Neural crest cell (in vitro differentiated cells): ENCODE data around the gene KIF2B. TPM values are rescaled to one million over a fixed set of nuclear protein-coding genes. Genes with fewer than 3 reads are reported as not detected.

Experiments used
- DNase-seq: peaks from one replicate; pipeline ENCODE4 v3.0.0; 2021; ENCODE audit warnings: low read depth, mixed read lengths, low spot score
- H3K27ac Mint-ChIP-seq: one replicate; pipeline ENCODE4 v1.8.0; 2021; ENCODE audit warnings: mild to moderate bottlenecking, mixed read lengths; ENCODE audit not compliant: unreplicated experiment
- H3K27me3 Mint-ChIP-seq: 2 replicates; pipeline ENCODE4 v1.8.0; 2021; ENCODE audit warnings: low read depth, mild to moderate bottlenecking, mixed read lengths
- H3K36me3 Mint-ChIP-seq: 2 replicates; pipeline ENCODE4 v1.8.0; 2021; ENCODE audit warnings: low read depth, mild to moderate bottlenecking, mixed read lengths
- H3K4me1 Mint-ChIP-seq: 2 replicates; pipeline ENCODE4 v1.8.0; 2021; ENCODE audit warnings: mixed read lengths
- H3K4me3 Mint-ChIP-seq: one replicate; pipeline ENCODE4 v1.8.0; 2021; ENCODE audit warnings: mild to moderate bottlenecking, mixed read lengths
- H3K9me3 Mint-ChIP-seq: 2 replicates; pipeline ENCODE4 v1.8.0; 2021; ENCODE audit warnings: mixed read lengths
- CTCF ChIP-seq: fragments of 200-600 bp; sonication (generic); conservative IDR thresholded peaks from 2 replicates; pipeline ENCODE4 v1.5.0; 2021; ENCODE audit warnings: antibody characterized with exemption, mild to moderate bottlenecking
- total RNA-seq: library from RNA; stranded (reverse); gene quantifications from 2 replicates; pipeline ENCODE4 v1.2.1, GENCODE V29; 2021

KIF2B gene
- total RNA-seq, 1 donor from 2014 or later, result not detected

DNA sequence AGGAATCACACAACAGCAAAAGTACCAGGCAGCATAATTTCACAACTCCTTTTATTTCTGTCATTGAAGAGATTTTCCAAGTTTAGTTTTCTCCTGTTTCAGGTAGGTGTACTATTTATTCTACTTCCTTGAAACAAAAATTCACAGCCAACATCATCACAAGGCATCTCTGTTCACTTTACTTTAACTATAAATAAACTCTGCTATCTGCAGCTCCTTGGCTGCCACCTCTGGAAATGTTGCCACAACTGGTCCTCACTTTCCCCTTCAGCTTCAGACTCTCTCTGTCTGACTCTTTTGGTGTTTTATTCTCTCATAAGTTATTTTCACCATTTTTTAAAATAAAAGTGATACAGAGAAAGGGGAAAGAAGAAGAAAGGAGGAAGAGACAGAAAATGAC is 27.9 kb upstream of the KIF2B start:
- no peak for TF ChIP-seq CTCF
- Mint-ChIP-seq H3K4me1 (no peaks in the 10 kb centered on the region), H3K4me3 (no peak overlapping the region), H3K36me3 (no peaks in the 10 kb centered on the region), H3K9me3 (no peaks in the 10 kb centered on the region), H3K27ac (no peak overlapping the region), H3K27me3 (no peaks in the 10 kb centered on the region)
- no peak for DNase-seq

DNA sequence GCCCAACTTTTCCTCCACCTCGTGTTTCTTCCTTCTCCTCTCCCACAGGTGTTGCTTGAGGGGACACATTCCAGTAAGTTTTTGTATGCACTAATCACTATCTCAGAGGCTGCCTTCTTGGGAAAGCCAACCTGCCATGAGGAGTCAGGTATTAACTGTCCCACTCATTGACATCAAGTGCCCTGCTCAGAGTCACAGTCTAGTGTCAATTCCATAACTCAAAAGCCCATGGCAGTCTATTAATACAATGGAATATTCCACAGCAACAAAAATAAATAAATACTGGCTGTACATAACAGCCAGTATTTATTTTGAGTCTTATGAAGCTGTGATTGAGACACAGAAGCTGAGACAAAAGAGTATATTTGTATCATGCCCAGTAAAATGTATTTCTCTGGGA is 26.1 kb upstream of the KIF2B start:
- no peak overlapping the region for H3K4me3 Mint-ChIP-seq
- DNase-seq, result no peak
- H3K4me1 Mint-ChIP-seq, result no peaks in the 10 kb centered on the region
- H3K27ac Mint-ChIP-seq, result no peak overlapping the region
- no peaks in the 10 kb centered on the region for H3K27me3 Mint-ChIP-seq
- no peak for TF ChIP-seq CTCF
- H3K9me3 Mint-ChIP-seq, result no peaks in the 10 kb centered on the region
- no peaks in the 10 kb centered on the region for H3K36me3 Mint-ChIP-seq

DNA sequence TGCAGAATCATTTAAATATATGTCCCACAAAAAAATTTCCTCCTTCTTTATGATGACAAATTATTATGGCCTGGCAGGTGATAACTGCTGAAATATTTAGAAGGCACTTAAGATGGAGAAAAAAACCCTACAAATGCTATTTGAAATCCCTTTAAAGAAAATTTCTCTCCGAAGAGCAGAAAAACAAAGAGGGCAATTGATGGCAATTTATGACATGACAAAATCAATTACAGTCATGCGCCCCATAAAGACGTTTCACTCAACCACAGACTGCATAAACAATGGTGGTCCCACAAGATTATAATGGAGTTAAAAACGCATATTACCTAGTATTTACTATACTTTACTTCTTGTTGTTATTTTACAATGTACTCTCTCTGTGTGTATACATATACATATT is 25.2 kb upstream of the KIF2B start:
- DNase-seq, result no peak
- H3K9me3 Mint-ChIP-seq, result no peaks in the 10 kb centered on the region
- H3K27me3 Mint-ChIP-seq, result no peaks in the 10 kb centered on the region

GRCh38 chr17:53804437-53804836 is 18.3 kb upstream of the KIF2B start:
- Mint-ChIP-seq H3K4me3 (no peak overlapping the region), H3K36me3 (no peaks in the 10 kb centered on the region)

More for the DNA sequence above, 25.2 kb upstream of the KIF2B start:
- no peak overlapping the region for H3K4me3 Mint-ChIP-seq
- H3K27ac Mint-ChIP-seq, result no peak overlapping the region
- no peak for TF ChIP-seq CTCF
- H3K36me3 Mint-ChIP-seq, result no peaks in the 10 kb centered on the region
- H3K4me1 Mint-ChIP-seq, result no peaks in the 10 kb centered on the region

DNA sequence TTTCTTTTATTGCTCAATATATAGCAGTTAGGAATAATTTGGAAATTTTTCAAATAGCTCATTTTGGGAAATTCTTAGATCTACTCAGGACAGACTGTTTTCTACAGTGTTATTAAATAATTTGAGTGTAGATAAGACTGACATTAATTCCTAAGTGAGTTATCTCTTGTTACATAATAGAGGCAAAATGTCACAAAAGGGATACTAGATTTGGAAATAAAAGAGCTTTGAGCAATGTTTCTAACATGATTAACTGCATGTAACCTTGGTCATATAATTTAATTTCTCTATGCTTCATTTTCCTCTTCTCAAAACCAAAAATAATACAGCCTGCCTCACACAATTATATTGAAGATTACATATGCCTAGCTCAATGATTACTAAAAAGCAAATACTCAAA is 16.3 kb upstream of the KIF2B start:
- H3K4me1 Mint-ChIP-seq, result no peaks in the 10 kb centered on the region
- no peak for DNase-seq
- no peaks in the 10 kb centered on the region for H3K36me3 Mint-ChIP-seq
- peaks cover 3% of the 10 kb centered on the region for H3K9me3 Mint-ChIP-seq
- no peaks in the 10 kb centered on the region for H3K27me3 Mint-ChIP-seq
- H3K27ac Mint-ChIP-seq, result no peak overlapping the region
- no peak overlapping the region for H3K4me3 Mint-ChIP-seq
- no peak for TF ChIP-seq CTCF

More at GRCh38 chr17:53804437-53804836, 18.3 kb upstream of the KIF2B start:
- H3K4me1 Mint-ChIP-seq, result no peaks in the 10 kb centered on the region
- no peaks in the 10 kb centered on the region for H3K27me3 Mint-ChIP-seq
- H3K9me3 Mint-ChIP-seq, result peaks cover 3% of the 10 kb centered on the region
- no peak overlapping the region for H3K27ac Mint-ChIP-seq
- no peak for DNase-seq
- no peak for TF ChIP-seq CTCF

DNA sequence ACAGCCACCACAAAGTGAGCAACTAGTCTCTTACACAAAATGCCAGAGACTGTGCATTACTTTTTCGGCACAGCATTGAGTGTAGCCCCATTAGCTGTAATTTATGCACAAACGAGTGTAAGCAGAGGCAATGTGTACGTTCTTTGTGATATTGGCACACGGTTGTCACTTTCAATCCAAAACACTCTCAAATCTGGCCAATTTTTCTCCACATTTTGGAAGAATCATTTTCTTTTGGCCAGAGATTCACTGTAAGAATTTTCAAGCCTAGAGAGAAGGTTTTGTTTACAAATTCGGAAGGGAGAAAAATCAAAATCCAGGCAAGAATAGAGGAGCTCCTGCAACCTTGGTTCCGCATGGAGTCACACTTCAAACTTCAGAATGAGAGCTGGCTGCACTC is 15.4 kb upstream of the KIF2B start:
- no peak overlapping the region for H3K27ac Mint-ChIP-seq
- DNase-seq, result no peak
- no peaks in the 10 kb centered on the region for H3K36me3 Mint-ChIP-seq
- no peaks in the 10 kb centered on the region for H3K27me3 Mint-ChIP-seq
- no peak overlapping the region for H3K4me3 Mint-ChIP-seq
- TF ChIP-seq CTCF, result no peak
- H3K9me3 Mint-ChIP-seq, result peaks cover 3% of the 10 kb centered on the region
- no peaks in the 10 kb centered on the region for H3K4me1 Mint-ChIP-seq
